ENCODE results near the gene MAN2C1.
A peak's percentile ranks its signal among the peaks of the same experiment; 100 is the strongest.
"Not testable (repeated sequence)": the region's sequence is repeated elsewhere in the genome, so short reads cannot be mapped to it uniquely, and the experiment has no call there.

MAN2C1 gene

GRCh38 chr15:75367913-75368688 is at the start of gene MAN2C1:
Gene MAN2C1 (minus strand): TSS chr15:75368607. CDS start chr15:75368583, 24 bp downstream.
- peak; percentile 80 to 88 for DNase-seq (ENCODE audit: low read depth in 1 of 2, low spot score in 1 of 2)

- DNase-seq (ENCODE audit: low read depth in 1 of 2, low spot score in 1 of 2) = no peak
Measured at GRCh38 chr15:75416584-75416983, 48.2 kb upstream of the MAN2C1 start.

GRCh38 chr15:75410196-75410595 is 41.8 kb upstream of the MAN2C1 start:
- DNase-seq (ENCODE audit: low read depth in 1 of 2, low spot score in 1 of 2) = no peak

- no peak for DNase-seq (ENCODE audit: low read depth in 1 of 2, low spot score in 1 of 2)
Measured at GRCh38 chr15:75407083-75407482, 38.7 kb upstream of the MAN2C1 start.

- DNase-seq (ENCODE audit: low read depth in 1 of 2, low spot score in 1 of 2) = no peak
Measured at GRCh38 chr15:75403892-75404291, 35.5 kb upstream of the MAN2C1 start.

GRCh38 chr15:75397494-75397893 is 29.1 kb upstream of the MAN2C1 start:
- no peak for DNase-seq (ENCODE audit: low read depth in 1 of 2, low spot score in 1 of 2)

- DNase-seq (ENCODE audit: low read depth in 1 of 2, low spot score in 1 of 2) = no peak
Measured at GRCh38 chr15:75389791-75390382, 21.5 kb upstream of the MAN2C1 start.

- not testable (repeated sequence) for DNase-seq (ENCODE audit: low read depth in 1 of 2, low spot score in 1 of 2)
Measured at GRCh38 chr15:75383986-75384385, 15.6 kb upstream of the MAN2C1 start.

- DNase-seq (ENCODE audit: low read depth in 1 of 2, low spot score in 1 of 2) = no peak
Measured at GRCh38 chr15:75380773-75381172, 12.4 kb upstream of the MAN2C1 start.

GRCh38 chr15:75371901-75372688 is 3.7 kb upstream of the MAN2C1 start:
- no peak for DNase-seq (ENCODE audit: low read depth in 1 of 2, low spot score in 1 of 2)

GRCh38 chr15:75371486-75371885 is 3.1 kb upstream of the MAN2C1 start:
- DNase-seq (ENCODE audit: low read depth in 1 of 2, low spot score in 1 of 2) = no peak

- no peak for DNase-seq (ENCODE audit: low read depth in 1 of 2, low spot score in 1 of 2)
Measured at GRCh38 chr15:75369897-75370581, 1.6 kb upstream of the MAN2C1 start.

GRCh38 chr15:75368689-75369239 is 357 bp upstream of the MAN2C1 start:
- no peak for DNase-seq (ENCODE audit: low read depth in 1 of 2, low spot score in 1 of 2)

GRCh38 chr15:75367406-75367912 is 948 bp downstream of the MAN2C1 start:
- no peak for DNase-seq (ENCODE audit: low read depth in 1 of 2, low spot score in 1 of 2)

GRCh38 chr15:75367006-75367405 is 1.4 kb downstream of the MAN2C1 start:
- no peak for DNase-seq (ENCODE audit: low read depth in 1 of 2, low spot score in 1 of 2)

GRCh38 chr15:75366163-75366562 is 2.2 kb downstream of the MAN2C1 start:
- no peak for DNase-seq (ENCODE audit: low read depth in 1 of 2, low spot score in 1 of 2)

GRCh38 chr15:75364881-75365280 is 3.5 kb downstream of the MAN2C1 start:
- no peak for DNase-seq (ENCODE audit: low read depth in 1 of 2, low spot score in 1 of 2)

GRCh38 chr15:75363786-75364185 is 4.6 kb downstream of the MAN2C1 start:
- no peak for DNase-seq (ENCODE audit: low read depth in 1 of 2, low spot score in 1 of 2)

GRCh38 chr15:75362642-75363249 is 5.7 kb downstream of the MAN2C1 start:
- no peak for DNase-seq (ENCODE audit: low read depth in 1 of 2, low spot score in 1 of 2)

GRCh38 chr15:75361989-75362641 is 6.3 kb downstream of the MAN2C1 start:
- no peak for DNase-seq (ENCODE audit: low read depth in 1 of 2, low spot score in 1 of 2)

Data from stimulated activated CD4-positive, alpha-beta T cell treated with anti-CD3 and anti-CD28 coated beads, Interleukin-15, amount 100 ng/mL, for 1 hour (primary cell).